GM12878 (cell line): ENCODE measurements around the gene TLX2. TPM values are rescaled to one million over a fixed set of nuclear protein-coding genes. Genes with fewer than 3 reads are reported as not detected.
A peak's percentile ranks its signal among the peaks of the same experiment; 100 is the strongest.

Source experiments
- CBFB ChIP-seq: IDR thresholded peaks from 2 replicates; pipeline ENCODE4 v1.6.1; 2016; ENCODE audit warnings: antibody characterized with exemption, low read depth
- CBX3 ChIP-seq: fragments of 200-600 bp; sonication (generic); IDR thresholded peaks from 2 replicates; pipeline ENCODE4 v1.6.1; 2016; ENCODE audit warnings: low read depth, borderline replicate concordance
- HDAC6 ChIP-seq: fragments of 200-600 bp; sonication (generic); IDR thresholded peaks from one replicate; pipeline ENCODE4 v1.8.0; 2017; ENCODE audit warnings: antibody characterized with exemption; ENCODE audit not compliant: unreplicated experiment
- IKZF2 ChIP-seq, 2 experiments: fragments of 450-650 bp; IDR thresholded peaks; 2 replicates each; pipeline ENCODE4 v1.6.1; 2017; ENCODE audit warnings: mild to moderate bottlenecking in 2 of 2, moderate library complexity in 2 of 2
- LARP7 ChIP-seq: fragments of 450-650 bp; IDR thresholded peaks from 2 replicates; pipeline ENCODE4 v1.6.1; 2017; ENCODE audit warnings: mild to moderate bottlenecking
- MTA2 ChIP-seq: fragments of 450-650 bp; IDR thresholded peaks from 2 replicates; pipeline ENCODE4 v1.6.1; 2016; ENCODE audit warnings: low read depth, mild to moderate bottlenecking, moderate library complexity
- NBN ChIP-seq: fragments of 450-650 bp; IDR thresholded peaks from 2 replicates; pipeline ENCODE4 v1.6.1; 2016
- NFXL1 ChIP-seq: fragments of 450-650 bp; IDR thresholded peaks from 2 replicates; pipeline ENCODE4 v1.6.1; 2017; ENCODE audit warnings: antibody characterized with exemption, mild to moderate bottlenecking, borderline replicate concordance
- PAX5 ChIP-seq: IDR thresholded peaks from 2 replicates; pipeline ENCODE4 v1.6.1; 2011; ENCODE audit warnings: low read depth, low read length, borderline replicate concordance
- PAX8 ChIP-seq: fragments of 450-650 bp; IDR thresholded peaks from 2 replicates; pipeline ENCODE4 v1.6.1; 2017; ENCODE audit warnings: mild to moderate bottlenecking, moderate library complexity
- PML ChIP-seq: IDR thresholded peaks from 2 replicates; pipeline ENCODE4 v1.6.1; 2012; ENCODE audit warnings: low read length, inconsistent platforms
- POLR2AphosphoS2 ChIP-seq: IDR thresholded peaks from 2 replicates; pipeline ENCODE4 v1.6.1; 2011; ENCODE audit warnings: low read depth, mild to moderate bottlenecking, low read length, improper control_type of control experiment, moderate library complexity
- SIX5 ChIP-seq: IDR thresholded peaks from 2 replicates; pipeline ENCODE4 v1.6.1; 2011; ENCODE audit warnings: mild to moderate bottlenecking, low read depth, low read length, moderate library complexity; ENCODE audit not compliant: severe bottlenecking
- SMARCA5 ChIP-seq: fragments of 450-650 bp; IDR thresholded peaks from 2 replicates; pipeline ENCODE4 v1.6.1; 2017; ENCODE audit warnings: mild to moderate bottlenecking
- ZZZ3 ChIP-seq: IDR thresholded peaks from 2 replicates; pipeline ENCODE4 v1.6.1; 2011; ENCODE audit warnings: low read depth; ENCODE audit not compliant: control insufficient read depth, insufficient read length
- polyA plus RNA-seq, 11 experiments: library from polyadenylated mRNA; depleted of rRNA in 4 of 11; unstranded in 6 of 11; stranded (reverse) in 5 of 11; fragments of >200 nt; fragmentation: Nextera tagmentation in 4 of 11; fragmentation: Illumina TruSeq in 1 of 11; extraction: Ambion mirVana in 4 of 11; extraction: Trizol in 1 of 11; gene quantifications; 1 replicate in 1 of 11; 2 replicates in 10 of 11; pipeline versions ENCODE4 v1.2.1 to v1.2.3, GENCODE V29; 2011 to 2016; ENCODE audit warnings: inconsistent platforms in 2 of 11, missing spikeins in 2 of 11, low read depth in 1 of 11
- total RNA-seq, 4 experiments: library from RNA; depleted of rRNA in 3 of 4; stranded (reverse); fragments of >200 nt in 3 of 4; fragmentation: Illumina TruSeq in 1 of 4; extraction: Trizol in 1 of 4; gene quantifications; 2 replicates each; pipeline versions ENCODE4 v1.2.1 to v1.2.3, GENCODE V29; 2013 to 2021
- TF ChIP-seq, protein P1 (sequence below), 3 experiments: IDR thresholded peaks in 2 of 3; conservative IDR thresholded peaks in 1 of 3; 2 replicates each; pipeline ENCODE4 v1.5.1; 2011; ENCODE audit warnings: low read depth in 3 of 3, low read length in 3 of 3, mild to moderate bottlenecking in 3 of 3, control low read depth in 2 of 3, moderate library complexity in 2 of 3, inconsistent platforms in 1 of 3, mixed read lengths in 1 of 3; ENCODE audit not compliant: control insufficient read depth in 2 of 3, insufficient read depth in 1 of 3; ENCODE audit errors: extremely low read depth in 1 of 3
- TF ChIP-seq, protein P2 (sequence below): IDR thresholded peaks from 2 replicates; pipeline ENCODE4 v1.6.1; 2011; ENCODE audit warnings: mild to moderate bottlenecking, low read depth, low read length, moderate library complexity; ENCODE audit not compliant: insufficient replicate concordance
- TF ChIP-seq, protein P3 (sequence below): IDR thresholded peaks from 2 replicates; pipeline ENCODE4 v1.6.1; 2012; ENCODE audit warnings: low read depth, low read length, improper control_type of control experiment
- TF ChIP-seq, protein P4 (sequence below): fragments of 450-650 bp; IDR thresholded peaks from 2 replicates; pipeline ENCODE4 v1.6.1; 2016; ENCODE audit warnings: mild to moderate bottlenecking
- TF ChIP-seq, protein P5 (sequence below): IDR thresholded peaks from 2 replicates; pipeline ENCODE4 v1.6.1; 2011; ENCODE audit warnings: low read depth, mild to moderate bottlenecking, low read length, moderate library complexity, borderline replicate concordance; ENCODE audit errors: extremely low read depth

TLX2 gene
- total and polyA plus RNA-seq, 10 of the 15 experiments (the other 5 are each of a cell fraction or from before 2014, with no cell fraction given) = 0.06 to 5.5 (median 3.6) TPM; not detected in 1

DNA sequence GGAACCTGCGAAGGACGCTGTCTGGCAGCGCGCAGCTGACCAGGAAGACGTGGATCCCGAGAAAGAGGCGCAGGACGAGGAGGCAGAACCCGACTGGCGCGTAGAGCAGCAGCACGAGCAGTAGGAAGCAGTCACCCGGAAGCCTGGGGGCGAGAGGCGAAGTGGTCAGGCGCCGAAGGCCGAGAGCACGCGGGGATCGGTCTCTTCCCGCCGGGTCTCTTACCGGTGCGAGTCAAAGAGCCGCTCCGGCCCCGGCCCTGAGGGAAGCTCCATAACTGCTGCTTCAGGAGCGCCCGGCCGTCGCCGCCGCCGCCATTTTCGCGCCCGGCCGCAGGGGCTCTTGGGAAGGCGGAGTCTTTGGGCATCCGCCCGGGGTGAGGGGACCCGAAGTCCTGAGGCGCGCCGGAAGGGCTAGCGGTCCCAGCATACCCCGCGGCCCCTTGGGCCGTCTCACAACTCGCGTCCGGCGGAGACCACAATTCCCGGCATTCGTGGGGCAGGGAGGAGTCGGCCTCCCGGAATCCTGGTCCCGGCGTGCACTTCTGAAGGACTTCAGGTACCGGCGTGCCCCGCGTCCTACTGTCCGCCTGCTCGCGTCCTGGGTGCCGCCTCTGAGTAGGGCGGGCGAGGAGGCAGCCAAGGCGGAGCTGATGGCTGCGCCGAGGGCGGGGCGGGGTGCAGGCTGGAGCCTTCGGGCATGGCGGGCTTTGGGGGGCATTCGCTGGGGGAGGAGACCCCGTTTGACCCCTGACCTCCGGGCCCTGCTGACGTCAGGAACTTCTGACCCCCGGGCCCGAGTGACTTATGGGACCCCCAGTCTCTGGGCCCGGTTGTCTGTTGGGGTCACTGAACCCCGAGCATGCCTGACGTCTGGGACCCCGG, 15.3 kb downstream of the TLX2 start, which contains the start of the genes AUP1 and HTRA2 (continued):
- TF ChIP-seq, protein P1, sequence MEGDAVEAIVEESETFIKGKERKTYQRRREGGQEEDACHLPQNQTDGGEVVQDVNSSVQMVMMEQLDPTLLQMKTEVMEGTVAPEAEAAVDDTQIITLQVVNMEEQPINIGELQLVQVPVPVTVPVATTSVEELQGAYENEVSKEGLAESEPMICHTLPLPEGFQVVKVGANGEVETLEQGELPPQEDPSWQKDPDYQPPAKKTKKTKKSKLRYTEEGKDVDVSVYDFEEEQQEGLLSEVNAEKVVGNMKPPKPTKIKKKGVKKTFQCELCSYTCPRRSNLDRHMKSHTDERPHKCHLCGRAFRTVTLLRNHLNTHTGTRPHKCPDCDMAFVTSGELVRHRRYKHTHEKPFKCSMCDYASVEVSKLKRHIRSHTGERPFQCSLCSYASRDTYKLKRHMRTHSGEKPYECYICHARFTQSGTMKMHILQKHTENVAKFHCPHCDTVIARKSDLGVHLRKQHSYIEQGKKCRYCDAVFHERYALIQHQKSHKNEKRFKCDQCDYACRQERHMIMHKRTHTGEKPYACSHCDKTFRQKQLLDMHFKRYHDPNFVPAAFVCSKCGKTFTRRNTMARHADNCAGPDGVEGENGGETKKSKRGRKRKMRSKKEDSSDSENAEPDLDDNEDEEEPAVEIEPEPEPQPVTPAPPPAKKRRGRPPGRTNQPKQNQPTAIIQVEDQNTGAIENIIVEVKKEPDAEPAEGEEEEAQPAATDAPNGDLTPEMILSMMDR (IDR thresholded peaks at IDR 0.05 in 2 of 3, conservative IDR thresholded peaks at IDR 0.05 in 1 of 3; ENCODE audit: control insufficient read depth in 2 of 3, extremely low read depth in 1 of 3, insufficient read depth in 1 of 3, low read depth in 3 of 3, low read length in 3 of 3) = no peak
- TF ChIP-seq ZZZ3 = no peak
- TF ChIP-seq, protein P2, sequence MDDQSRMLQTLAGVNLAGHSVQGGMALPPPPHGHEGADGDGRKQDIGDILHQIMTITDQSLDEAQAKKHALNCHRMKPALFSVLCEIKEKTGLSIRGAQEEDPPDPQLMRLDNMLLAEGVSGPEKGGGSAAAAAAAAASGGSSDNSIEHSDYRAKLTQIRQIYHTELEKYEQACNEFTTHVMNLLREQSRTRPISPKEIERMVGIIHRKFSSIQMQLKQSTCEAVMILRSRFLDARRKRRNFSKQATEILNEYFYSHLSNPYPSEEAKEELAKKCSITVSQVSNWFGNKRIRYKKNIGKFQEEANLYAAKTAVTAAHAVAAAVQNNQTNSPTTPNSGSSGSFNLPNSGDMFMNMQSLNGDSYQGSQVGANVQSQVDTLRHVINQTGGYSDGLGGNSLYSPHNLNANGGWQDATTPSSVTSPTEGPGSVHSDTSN = no peak
- TF ChIP-seq PAX5 = peak; percentile 19; the same call in 1 of the 2 replicates
- peak; percentile 67 to 75; a peak in 3 of 4 replicates for TF ChIP-seq IKZF2 (IDR thresholded peaks at IDR 0.05)
- no peak for TF ChIP-seq CBX3
- peak; percentile 85; the same call in 1 of the 2 replicates for TF ChIP-seq LARP7
- TF ChIP-seq PAX8 = no peak
- TF ChIP-seq NFXL1 = no peak
- no peak for TF ChIP-seq HDAC6
- TF ChIP-seq PML = no peak
- TF ChIP-seq, protein P3, sequence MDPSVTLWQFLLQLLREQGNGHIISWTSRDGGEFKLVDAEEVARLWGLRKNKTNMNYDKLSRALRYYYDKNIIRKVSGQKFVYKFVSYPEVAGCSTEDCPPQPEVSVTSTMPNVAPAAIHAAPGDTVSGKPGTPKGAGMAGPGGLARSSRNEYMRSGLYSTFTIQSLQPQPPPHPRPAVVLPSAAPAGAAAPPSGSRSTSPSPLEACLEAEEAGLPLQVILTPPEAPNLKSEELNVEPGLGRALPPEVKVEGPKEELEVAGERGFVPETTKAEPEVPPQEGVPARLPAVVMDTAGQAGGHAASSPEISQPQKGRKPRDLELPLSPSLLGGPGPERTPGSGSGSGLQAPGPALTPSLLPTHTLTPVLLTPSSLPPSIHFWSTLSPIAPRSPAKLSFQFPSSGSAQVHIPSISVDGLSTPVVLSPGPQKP = peak; percentile 61; the same call in 1 of the 2 replicates
- TF ChIP-seq, protein P4, sequence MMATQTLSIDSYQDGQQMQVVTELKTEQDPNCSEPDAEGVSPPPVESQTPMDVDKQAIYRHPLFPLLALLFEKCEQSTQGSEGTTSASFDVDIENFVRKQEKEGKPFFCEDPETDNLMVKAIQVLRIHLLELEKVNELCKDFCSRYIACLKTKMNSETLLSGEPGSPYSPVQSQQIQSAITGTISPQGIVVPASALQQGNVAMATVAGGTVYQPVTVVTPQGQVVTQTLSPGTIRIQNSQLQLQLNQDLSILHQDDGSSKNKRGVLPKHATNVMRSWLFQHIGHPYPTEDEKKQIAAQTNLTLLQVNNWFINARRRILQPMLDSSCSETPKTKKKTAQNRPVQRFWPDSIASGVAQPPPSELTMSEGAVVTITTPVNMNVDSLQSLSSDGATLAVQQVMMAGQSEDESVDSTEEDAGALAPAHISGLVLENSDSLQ = peak; percentile 10; the same call in 1 of the 2 replicates
- TF ChIP-seq, protein P5, sequence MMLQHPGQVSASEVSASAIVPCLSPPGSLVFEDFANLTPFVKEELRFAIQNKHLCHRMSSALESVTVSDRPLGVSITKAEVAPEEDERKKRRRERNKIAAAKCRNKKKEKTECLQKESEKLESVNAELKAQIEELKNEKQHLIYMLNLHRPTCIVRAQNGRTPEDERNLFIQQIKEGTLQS = peak; percentile 12; the same call in 1 of the 2 replicates
- peak; percentile 93 for TF ChIP-seq SIX5
- peak; percentile 57; the same call in 1 of the 2 replicates for TF ChIP-seq NBN
- 0 out of 2 replicates have a peak, but pooled peaks have one; percentile 22 for TF ChIP-seq SMARCA5
- peak; percentile 77; the same call in 1 of the 2 replicates for TF ChIP-seq CBFB
- TF ChIP-seq MTA2 = no peak
- TF ChIP-seq POLR2AphosphoS2 = peak; percentile 76; the same call in 1 of the 2 replicates
